ENCODE measurements around the gene APOM. TPM values are rescaled to one million over a fixed set of nuclear protein-coding genes. Genes with fewer than 3 reads are reported as not detected.

The APOM gene
- total RNA-seq, 1 donor from 2014 or later = not detected

DNA sequence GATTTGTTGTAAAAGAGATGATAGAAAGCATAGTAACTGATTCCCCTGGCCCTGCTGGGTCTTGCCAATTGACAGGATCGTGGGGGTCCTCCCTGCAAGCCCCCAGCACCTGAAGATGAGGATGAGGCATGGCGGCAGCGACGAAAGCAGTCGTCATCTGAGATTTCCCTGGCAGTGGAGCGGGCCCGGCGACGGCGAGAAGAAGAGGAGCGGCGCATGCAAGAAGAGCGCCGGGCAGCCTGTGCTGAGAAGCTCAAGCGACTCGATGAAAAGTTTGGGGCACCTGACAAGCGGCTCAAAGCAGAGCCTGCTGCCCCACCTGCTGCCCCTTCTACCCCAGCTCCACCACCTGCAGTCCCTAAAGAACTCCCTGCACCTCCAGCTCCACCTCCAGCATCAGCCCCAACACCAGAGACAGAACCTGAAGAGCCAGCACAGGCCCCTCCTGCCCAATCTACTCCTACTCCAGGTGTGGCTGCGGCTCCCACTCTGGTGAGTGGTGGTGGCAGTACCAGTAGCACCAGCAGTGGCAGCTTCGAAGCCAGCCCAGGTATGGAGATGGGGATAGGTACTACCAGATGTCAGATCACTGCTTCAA, 27.9 kb upstream of the APOM start:
- DNase-seq (ENCODE audit: low spot score in 2 of 2) = no peak
- TF ChIP-seq, protein P1, sequence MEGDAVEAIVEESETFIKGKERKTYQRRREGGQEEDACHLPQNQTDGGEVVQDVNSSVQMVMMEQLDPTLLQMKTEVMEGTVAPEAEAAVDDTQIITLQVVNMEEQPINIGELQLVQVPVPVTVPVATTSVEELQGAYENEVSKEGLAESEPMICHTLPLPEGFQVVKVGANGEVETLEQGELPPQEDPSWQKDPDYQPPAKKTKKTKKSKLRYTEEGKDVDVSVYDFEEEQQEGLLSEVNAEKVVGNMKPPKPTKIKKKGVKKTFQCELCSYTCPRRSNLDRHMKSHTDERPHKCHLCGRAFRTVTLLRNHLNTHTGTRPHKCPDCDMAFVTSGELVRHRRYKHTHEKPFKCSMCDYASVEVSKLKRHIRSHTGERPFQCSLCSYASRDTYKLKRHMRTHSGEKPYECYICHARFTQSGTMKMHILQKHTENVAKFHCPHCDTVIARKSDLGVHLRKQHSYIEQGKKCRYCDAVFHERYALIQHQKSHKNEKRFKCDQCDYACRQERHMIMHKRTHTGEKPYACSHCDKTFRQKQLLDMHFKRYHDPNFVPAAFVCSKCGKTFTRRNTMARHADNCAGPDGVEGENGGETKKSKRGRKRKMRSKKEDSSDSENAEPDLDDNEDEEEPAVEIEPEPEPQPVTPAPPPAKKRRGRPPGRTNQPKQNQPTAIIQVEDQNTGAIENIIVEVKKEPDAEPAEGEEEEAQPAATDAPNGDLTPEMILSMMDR (IDR thresholded peaks at IDR 0.05) = no peak

DNA sequence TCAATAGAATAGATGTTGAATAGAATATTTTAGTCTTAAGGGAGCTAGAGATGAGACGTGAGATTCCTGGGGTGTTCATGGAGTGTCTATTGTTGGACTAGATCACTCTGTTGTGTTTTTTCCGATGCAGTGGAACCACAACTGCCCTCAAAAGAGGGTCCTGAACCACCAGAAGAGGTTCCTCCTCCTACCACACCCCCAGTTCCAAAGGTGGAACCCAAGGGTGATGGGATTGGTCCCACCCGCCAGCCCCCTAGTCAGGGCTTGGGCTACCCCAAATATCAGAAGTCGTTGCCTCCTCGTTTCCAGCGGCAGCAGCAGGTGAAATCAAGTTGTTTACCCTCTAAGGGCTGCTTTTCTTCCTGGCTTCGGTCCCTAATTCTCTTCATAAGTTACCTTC, 26.7 kb upstream of the APOM start:
- H3K4me3 ChIP-seq = no peak overlapping the region
- intact Hi-C loops (cut with DNase I) = loop anchor here (10.0 kb wide), 1 partner anchor 1346 kb away; no protein-coding TSS in a partner anchor
- no peaks in the 10 kb centered on the region for H3K9me3 ChIP-seq
- TF ChIP-seq, protein P1 (IDR thresholded peaks at IDR 0.05) = no peak
- no peaks in the 10 kb centered on the region for H3K4me1 ChIP-seq
- H3K36me3 ChIP-seq = peaks cover 97 to 100% of the 10 kb centered on the region in 2 donors
- no peaks in the 10 kb centered on the region for H3K27me3 ChIP-seq
- no peak overlapping the region for H3K27ac ChIP-seq
- no peak for DNase-seq (ENCODE audit: low spot score in 2 of 2)

More for the DNA sequence above, 27.9 kb upstream of the APOM start:
- H3K9me3 ChIP-seq = no peaks in the 10 kb centered on the region
- no peaks in the 10 kb centered on the region for H3K4me1 ChIP-seq
- H3K27me3 ChIP-seq = no peaks in the 10 kb centered on the region
- peaks cover 93 to 96% of the 10 kb centered on the region in 2 donors for H3K36me3 ChIP-seq
- no peak overlapping the region for H3K4me3 ChIP-seq
- no peak overlapping the region for H3K27ac ChIP-seq
- intact Hi-C loops (cut with DNase I) = loop anchor here (10.0 kb wide), 1 partner anchor 1347 kb away; no protein-coding TSS in a partner anchor

DNA sequence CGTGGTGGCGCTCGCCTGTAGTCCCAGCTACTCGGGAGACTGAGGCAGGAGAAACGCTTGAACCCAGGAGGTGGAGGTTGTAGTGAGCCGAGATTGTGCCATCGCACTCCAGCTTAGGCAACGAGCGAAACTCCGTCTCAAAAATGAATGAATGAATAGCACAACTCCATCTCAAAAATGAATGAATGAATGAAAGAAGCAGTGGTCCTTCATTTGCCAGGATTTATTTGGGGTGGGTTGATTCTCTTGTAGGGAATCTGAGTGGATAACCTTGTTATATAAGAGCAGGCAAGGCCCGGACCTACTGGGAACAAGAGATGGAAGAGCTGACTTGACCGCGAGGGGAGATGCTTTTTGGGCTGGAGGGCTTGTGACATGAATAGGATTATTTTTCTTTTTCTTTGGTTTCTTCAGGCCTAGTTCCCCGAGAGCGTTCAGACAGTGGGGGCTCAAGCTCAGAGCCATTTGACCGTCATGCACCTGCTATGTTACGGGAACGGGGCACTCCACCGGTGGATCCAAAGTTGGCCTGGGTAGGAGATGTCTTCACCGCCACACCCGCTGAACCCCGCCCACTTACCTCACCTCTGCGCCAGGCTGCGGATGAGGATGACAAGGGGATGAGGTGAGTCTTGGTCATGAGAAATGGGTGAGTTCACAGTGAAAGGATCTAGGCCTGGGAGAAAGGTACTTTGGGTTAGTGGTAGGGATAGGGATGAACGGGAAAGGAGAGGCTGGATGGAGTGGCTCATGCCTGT, 25.3 kb upstream of the APOM start:
- Histone ChIP-seq H3K4me3 (no peak overlapping the region), H3K36me3 (peaks cover 97 to 100% of the 10 kb centered on the region in 2 donors), H3K27ac (no peak overlapping the region), H3K4me1 (no peaks in the 10 kb centered on the region), H3K27me3 (no peaks in the 10 kb centered on the region), H3K9me3 (no peaks in the 10 kb centered on the region)
- intact Hi-C loops (cut with DNase I) = no loop called here
- TF ChIP-seq, protein P1 (IDR thresholded peaks at IDR 0.05) = no peak
- DNase-seq (ENCODE audit: low spot score in 2 of 2) = no peak

DNA sequence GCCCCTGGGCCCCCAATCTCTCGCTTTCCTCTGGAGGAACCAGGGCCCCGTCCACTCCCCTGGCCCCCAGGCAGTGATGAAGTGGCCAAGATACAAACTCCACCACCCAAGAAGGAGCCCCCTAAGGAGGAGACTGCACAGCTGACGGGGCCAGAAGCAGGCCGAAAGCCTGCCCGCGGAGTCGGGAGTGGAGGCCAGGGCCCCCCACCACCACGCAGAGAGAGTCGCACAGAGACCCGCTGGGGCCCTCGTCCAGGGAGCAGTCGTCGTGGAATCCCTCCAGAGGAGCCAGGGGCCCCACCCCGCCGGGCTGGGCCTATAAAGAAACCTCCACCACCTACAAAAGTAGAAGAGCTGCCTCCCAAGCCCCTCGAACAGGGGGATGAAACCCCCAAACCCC, 24.5 kb upstream of the APOM start:
- Histone ChIP-seq H3K27me3 (no peaks in the 10 kb centered on the region), H3K4me3 (no peak overlapping the region), H3K27ac (no peak overlapping the region), H3K36me3 (peaks cover 97 to 100% of the 10 kb centered on the region in 2 donors), H3K4me1 (no peaks in the 10 kb centered on the region), H3K9me3 (no peaks in the 10 kb centered on the region)
- TF ChIP-seq, protein P1 (IDR thresholded peaks at IDR 0.05) = no peak
- no peak for DNase-seq (ENCODE audit: low spot score in 2 of 2)
- intact Hi-C loops (cut with DNase I) = no loop called here

- no peaks in the 10 kb centered on the region for H3K9me3 ChIP-seq
- H3K27me3 ChIP-seq = no peaks in the 10 kb centered on the region
- no peak overlapping the region for H3K4me3 ChIP-seq
- no peak for DNase-seq (ENCODE audit: low spot score in 2 of 2)
- H3K4me1 ChIP-seq = no peaks in the 10 kb centered on the region
- no peak overlapping the region for H3K27ac ChIP-seq
- intact Hi-C loops (cut with DNase I) = no loop called here
- TF ChIP-seq, protein P1 (IDR thresholded peaks at IDR 0.05) = no peak
- peaks cover 97 to 100% of the 10 kb centered on the region in 2 donors for H3K36me3 ChIP-seq
These were observed 23.9 kb upstream of the APOM start for GRCh38 chr6:31631681-31632278.
